Bronchial epithelial cell (primary cell): ENCODE data around the gene GKN2. TPM values are rescaled to one million over a fixed set of nuclear protein-coding genes. Genes with fewer than 3 reads are reported as not detected.
A peak's percentile ranks its signal among the peaks of the same experiment; 100 is the strongest.

Experiments used
- DNase-seq: peaks from one replicate; pipeline ENCODE4 v3.0.0-alpha.2; 2010; ENCODE audit warnings: low read depth
- FAIRE-seq: peaks from 2 replicates; lab custom pipeline; 2011; peaks lifted over from hg19 to GRCh38; lab: Jason Lieb, UNC
- H3K27me3 ChIP-seq: 2 replicates; pipeline ENCODE4 v1.5.1; 2011; ENCODE audit warnings: low read length; ENCODE audit not compliant: control insufficient read depth, insufficient read depth
- H3K36me3 ChIP-seq: 2 replicates; pipeline ENCODE4 v1.5.1; 2011; ENCODE audit warnings: low read length; ENCODE audit not compliant: control insufficient read depth, insufficient read depth
- H3K4me3 ChIP-seq: 2 replicates; pipeline ENCODE4 v1.5.1; 2011; ENCODE audit warnings: mild to moderate bottlenecking, low read depth, low read length, control low read depth
- CTCF ChIP-seq: IDR thresholded peaks from 2 replicates; pipeline ENCODE4 v1.5.1; 2011; ENCODE audit warnings: mild to moderate bottlenecking, moderate library complexity, low read length, control low read depth, inconsistent platforms; ENCODE audit not compliant: insufficient read depth, severe bottlenecking
- total RNA-seq: library from RNA; depleted of rRNA; stranded (reverse); fragments of >200 nt; gene quantifications from 2 replicates; pipeline ENCODE4 v1.2.1, GENCODE V29; 2014

GKN2 gene
- not detected in 2 replicates for total RNA-seq

- FAIRE-seq: no peak
- no peaks in the 10 kb centered on the region for H3K36me3 ChIP-seq
- H3K27me3 ChIP-seq: no peaks in the 10 kb centered on the region
- peak; percentile 31 for DNase-seq
- no peak within 1 kb of the TSS for H3K4me3 ChIP-seq
- TF ChIP-seq CTCF: no peak
These were observed at the start of gene GKN2 for GRCh38 chr2:68952887-68953521. Gene GKN2, minus strand, starts transcription at chr2:68952893. Its CDS starts 32 bp downstream, at chr2:68952861.

- H3K27me3 ChIP-seq: no peaks in the 10 kb centered on the region
- no peak overlapping the region for H3K4me3 ChIP-seq
- no peak for TF ChIP-seq CTCF
- H3K36me3 ChIP-seq: no peaks in the 10 kb centered on the region
- FAIRE-seq (no peak), DNase-seq (no peak)
These were observed 49.2 kb upstream of the GKN2 start for GRCh38 chr2:69001879-69002278.

- H3K36me3 ChIP-seq: no peaks in the 10 kb centered on the region
- TF ChIP-seq CTCF: no peak
- H3K27me3 ChIP-seq: no peaks in the 10 kb centered on the region
- DNase-seq (no peak), FAIRE-seq (no peak)
- H3K4me3 ChIP-seq: no peak overlapping the region
These were observed 44.7 kb upstream of the GKN2 start for GRCh38 chr2:68997401-68997800.

GRCh38 chr2:68995916-68996315, 43.2 kb upstream of the GKN2 start:
- FAIRE-seq (no peak), DNase-seq (no peak)
- no peak for TF ChIP-seq CTCF
- no peaks in the 10 kb centered on the region for H3K36me3 ChIP-seq
- no peak overlapping the region for H3K4me3 ChIP-seq
- H3K27me3 ChIP-seq: no peaks in the 10 kb centered on the region

- Histone ChIP-seq H3K27me3 (no peaks in the 10 kb centered on the region), H3K4me3 (no peak overlapping the region), H3K36me3 (no peaks in the 10 kb centered on the region)
- DNase-seq (no peak), FAIRE-seq (no peak)
- TF ChIP-seq CTCF: no peak
These were observed 42.2 kb upstream of the GKN2 start for GRCh38 chr2:68994864-68995263.

GRCh38 chr2:68993660-68994059, 41.0 kb upstream of the GKN2 start:
- TF ChIP-seq CTCF: no peak
- FAIRE-seq: no peak
- Histone ChIP-seq H3K27me3 (peaks cover 2% of the 10 kb centered on the region), H3K36me3 (no peaks in the 10 kb centered on the region), H3K4me3 (no peak overlapping the region)
- no peak for DNase-seq
